DND-41 (cell line): Measurements from ENCODE around the gene TAF10.

Experiments
- ATAC-seq: fragments of 200-7000 bp; cut with Tn5 transposase; 3 replicates; pipeline ENCODE4 v1.9.1; 2021; ENCODE audit warnings: low read depth; ENCODE audit not compliant: insufficient read depth
- DNase-seq: peaks from one replicate; pipeline ENCODE4 v3.0.0-alpha.2; 2020
- H2AFZ ChIP-seq: 2 replicates; pipeline ENCODE4 v1.6.0; 2012; ENCODE audit warnings: low read depth, low read length
- H3K27ac ChIP-seq: 2 replicates; pipeline ENCODE4 v1.5.1; 2012; ENCODE audit warnings: low read length, inconsistent platforms
- H3K27me3 ChIP-seq: fragments of 200-600 bp; sonication (generic); 2 replicates; pipeline ENCODE4 v1.6.0; 2012; ENCODE audit warnings: low read length, mild to moderate bottlenecking, inconsistent platforms; ENCODE audit not compliant: insufficient read depth, poor library complexity
- H3K36me3 ChIP-seq: 2 replicates; pipeline ENCODE4 v1.5.1; 2012; ENCODE audit warnings: low read length, inconsistent platforms; ENCODE audit not compliant: insufficient read depth
- H3K4me1 ChIP-seq: 2 replicates; pipeline ENCODE4 v1.5.1; 2012; ENCODE audit warnings: mild to moderate bottlenecking, low read length; ENCODE audit not compliant: insufficient read depth
- H3K4me2 ChIP-seq: 2 replicates; pipeline ENCODE4 v1.6.0; 2012; ENCODE audit warnings: mild to moderate bottlenecking, moderate library complexity, low read length, inconsistent platforms; ENCODE audit not compliant: insufficient read depth
- H3K4me3 ChIP-seq, 2 experiments: fragments of 200-600 bp in 1 of 2; shearing (Covaris generic) in 1 of 2; 2 replicates each; pipeline ENCODE4 v1.5.1; 2012 to 2016; ENCODE audit warnings: inconsistent platforms in 2 of 2, low read length in 2 of 2, mild to moderate bottlenecking in 2 of 2, low read depth in 1 of 2, moderate library complexity in 1 of 2
- H3K79me2 ChIP-seq: 2 replicates; pipeline ENCODE4 v1.6.0; 2012; ENCODE audit warnings: low read length, inconsistent platforms; ENCODE audit not compliant: insufficient read depth
- H3K9ac ChIP-seq: 2 replicates; pipeline ENCODE4 v1.6.0; 2012; ENCODE audit warnings: low read depth, mild to moderate bottlenecking, inconsistent platforms, low read length, moderate library complexity
- H3K9me3 ChIP-seq: 2 replicates; pipeline ENCODE4 v1.5.1; 2012; ENCODE audit warnings: low read length, moderate library complexity, mild to moderate bottlenecking, inconsistent platforms; ENCODE audit not compliant: insufficient read depth, severe bottlenecking
- H4K20me1 ChIP-seq: 2 replicates; pipeline ENCODE4 v1.6.0; 2012; ENCODE audit warnings: low read length; ENCODE audit not compliant: insufficient read depth
- CTCF ChIP-seq: IDR thresholded peaks from 2 replicates; pipeline ENCODE4 v1.5.1; 2012; ENCODE audit warnings: borderline replicate concordance, low read length, moderate library complexity, mild to moderate bottlenecking; ENCODE audit not compliant: poor library complexity, severe bottlenecking; ENCODE audit errors: extremely low read depth
- EZH2 ChIP-seq: IDR thresholded peaks from 3 replicates; pipeline ENCODE4 v1.6.1; 2012; ENCODE audit warnings: borderline replicate concordance, low read depth, mild to moderate bottlenecking, moderate library complexity, low read length, inconsistent platforms; ENCODE audit not compliant: severe bottlenecking

TAF10 gene

DNA sequence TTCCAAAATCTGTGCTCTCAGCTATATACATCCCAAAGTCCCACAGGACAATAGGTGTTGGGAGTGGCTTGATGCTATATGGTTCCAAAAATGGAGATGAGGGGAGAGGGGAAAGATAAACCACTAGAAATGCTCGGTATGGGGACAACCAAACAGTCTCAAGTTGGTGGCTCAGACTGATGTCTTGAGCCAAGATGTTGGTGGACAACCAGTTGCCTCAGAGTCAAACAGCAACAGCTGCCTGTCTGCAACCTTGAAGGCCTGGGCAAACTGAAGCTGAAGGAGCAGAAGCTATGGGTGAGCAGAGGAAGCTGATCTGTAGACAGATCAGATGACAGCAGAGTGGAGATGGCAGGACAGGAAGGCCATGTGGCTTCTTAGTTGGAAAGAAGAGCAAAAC is 12.6 kb downstream of the TAF10 start:
- no peak for ATAC-seq
- peaks cover 71% of the 10 kb centered on the region for H3K36me3 ChIP-seq
- peaks cover 63% of the 10 kb centered on the region for H3K79me2 ChIP-seq

DNA sequence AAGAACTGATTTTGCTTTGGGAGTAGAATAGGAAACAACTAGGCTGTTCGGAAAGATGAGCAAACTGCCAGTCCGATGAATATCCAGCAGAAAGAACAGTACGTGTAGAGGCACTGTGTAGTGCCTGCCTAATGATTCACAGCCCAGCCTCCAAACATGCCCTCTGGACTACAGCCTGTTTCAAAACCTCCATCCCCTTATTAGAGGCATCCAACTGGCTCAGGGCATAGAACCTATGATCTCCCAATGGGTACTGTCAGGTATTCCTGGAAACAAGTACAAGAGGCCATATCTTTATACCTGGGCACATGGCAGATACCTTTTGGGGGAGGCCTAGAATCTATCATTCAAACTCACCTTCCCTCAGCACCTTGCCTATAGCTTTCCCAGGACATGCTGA is 13.5 kb downstream of the TAF10 start:
- Histone ChIP-seq H3K9ac (no peak overlapping the region), H3K4me1 (peaks cover 26% of the 10 kb centered on the region), H3K4me2 (no peak overlapping the region), H3K9me3 (no peaks in the 10 kb centered on the region), H3K27ac (no peak overlapping the region), H3K4me3 (no peak overlapping the region), H3K36me3 (peaks cover 78% of the 10 kb centered on the region), H3K79me2 (peaks cover 55% of the 10 kb centered on the region), H4K20me1 (peaks cover 36% of the 10 kb centered on the region; the same call in 1 of the 2 replicates), H3K27me3 (no peaks in the 10 kb centered on the region), H2AFZ (no peak overlapping the region)
- TF ChIP-seq EZH2 (no peak), CTCF (no peak)
- DNase-seq (no peak), ATAC-seq (no peak)

More for the DNA sequence above, 12.6 kb downstream of the TAF10 start:
- H3K4me2 ChIP-seq = no peak overlapping the region
- H2AFZ ChIP-seq = no peak overlapping the region
- no peak overlapping the region for H3K27ac ChIP-seq
- peaks cover 27% of the 10 kb centered on the region for H3K4me1 ChIP-seq
- DNase-seq = no peak
- no peak for TF ChIP-seq CTCF
- no peak for TF ChIP-seq EZH2
- no peaks in the 10 kb centered on the region for H3K27me3 ChIP-seq
- peaks cover 36% of the 10 kb centered on the region; the same call in 1 of the 2 replicates for H4K20me1 ChIP-seq
- no peak overlapping the region for H3K4me3 ChIP-seq
- H3K9ac ChIP-seq = no peak overlapping the region
- no peaks in the 10 kb centered on the region for H3K9me3 ChIP-seq

- H3K4me3 ChIP-seq = no peak overlapping the region
- H3K9ac ChIP-seq = no peak overlapping the region
- no peak overlapping the region for H2AFZ ChIP-seq
- DNase-seq = no peak
- no peaks in the 10 kb centered on the region for H3K27me3 ChIP-seq
- peaks cover 26% of the 10 kb centered on the region; the same call in 1 of the 2 replicates for H4K20me1 ChIP-seq
- no peaks in the 10 kb centered on the region for H3K9me3 ChIP-seq
- no peak for ATAC-seq
- TF ChIP-seq CTCF (no peak), EZH2 (no peak)
- H3K79me2 ChIP-seq = peaks cover 33% of the 10 kb centered on the region
- no peak overlapping the region for H3K4me2 ChIP-seq
- no peak overlapping the region for H3K27ac ChIP-seq
- peaks cover 73% of the 10 kb centered on the region for H3K36me3 ChIP-seq
- peaks cover 11% of the 10 kb centered on the region; the same call in 1 of the 2 replicates for H3K4me1 ChIP-seq
These were observed 15.7 kb downstream of the TAF10 start for GRCh38 chr11:6596239-6596877.
